Measurements from ENCODE around the gene HOTAIR.

The HOTAIR gene

GRCh38 chr12:54021432-54022013 is 46.8 kb upstream of the HOTAIR start:
- TF ChIP-seq, protein P1, sequence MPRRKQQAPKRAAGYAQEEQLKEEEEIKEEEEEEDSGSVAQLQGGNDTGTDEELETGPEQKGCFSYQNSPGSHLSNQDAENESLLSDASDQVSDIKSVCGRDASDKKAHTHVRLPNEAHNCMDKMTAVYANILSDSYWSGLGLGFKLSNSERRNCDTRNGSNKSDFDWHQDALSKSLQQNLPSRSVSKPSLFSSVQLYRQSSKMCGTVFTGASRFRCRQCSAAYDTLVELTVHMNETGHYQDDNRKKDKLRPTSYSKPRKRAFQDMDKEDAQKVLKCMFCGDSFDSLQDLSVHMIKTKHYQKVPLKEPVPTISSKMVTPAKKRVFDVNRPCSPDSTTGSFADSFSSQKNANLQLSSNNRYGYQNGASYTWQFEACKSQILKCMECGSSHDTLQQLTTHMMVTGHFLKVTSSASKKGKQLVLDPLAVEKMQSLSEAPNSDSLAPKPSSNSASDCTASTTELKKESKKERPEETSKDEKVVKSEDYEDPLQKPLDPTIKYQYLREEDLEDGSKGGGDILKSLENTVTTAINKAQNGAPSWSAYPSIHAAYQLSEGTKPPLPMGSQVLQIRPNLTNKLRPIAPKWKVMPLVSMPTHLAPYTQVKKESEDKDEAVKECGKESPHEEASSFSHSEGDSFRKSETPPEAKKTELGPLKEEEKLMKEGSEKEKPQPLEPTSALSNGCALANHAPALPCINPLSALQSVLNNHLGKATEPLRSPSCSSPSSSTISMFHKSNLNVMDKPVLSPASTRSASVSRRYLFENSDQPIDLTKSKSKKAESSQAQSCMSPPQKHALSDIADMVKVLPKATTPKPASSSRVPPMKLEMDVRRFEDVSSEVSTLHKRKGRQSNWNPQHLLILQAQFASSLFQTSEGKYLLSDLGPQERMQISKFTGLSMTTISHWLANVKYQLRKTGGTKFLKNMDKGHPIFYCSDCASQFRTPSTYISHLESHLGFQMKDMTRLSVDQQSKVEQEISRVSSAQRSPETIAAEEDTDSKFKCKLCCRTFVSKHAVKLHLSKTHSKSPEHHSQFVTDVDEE (CRISPR knock-in tag; IDR thresholded peaks at IDR 0.05), result no peak
- TF ChIP-seq PPARA (CRISPR knock-in tag; IDR thresholded peaks at IDR 0.05; ENCODE audit: borderline replicate concordance) (no peak), TOX (CRISPR knock-in tag; IDR thresholded peaks at IDR 0.05; ENCODE audit: borderline replicate concordance) (no peak), ZNF8 (CRISPR knock-in tag; IDR thresholded peaks at IDR 0.05) (no peak), ZNF70 (CRISPR knock-in tag; IDR thresholded peaks at IDR 0.05) (no peak), TCF4 (CRISPR knock-in tag; IDR thresholded peaks at IDR 0.05; ENCODE audit: borderline replicate concordance) (no peak), SNAI2 (CRISPR knock-in tag; IDR thresholded peaks at IDR 0.05) (no peak), ISL1 (CRISPR knock-in tag; IDR thresholded peaks at IDR 0.05) (no peak), OSR1 (CRISPR knock-in tag; IDR thresholded peaks at IDR 0.05) (no peak), ZNF565 (CRISPR knock-in tag; conservative IDR thresholded peaks at IDR 0.05; ENCODE audit: low read depth) (no peak), ZFP30 (CRISPR knock-in tag; IDR thresholded peaks at IDR 0.05) (no peak), BACH2 (CRISPR knock-in tag; IDR thresholded peaks at IDR 0.05; ENCODE audit: borderline replicate concordance) (no peak), CSDC2 (CRISPR knock-in tag; IDR thresholded peaks at IDR 0.05) (no peak), ARNTL (CRISPR knock-in tag; IDR thresholded peaks at IDR 0.05; ENCODE audit: borderline replicate concordance, low read depth) (no peak)
- TF ChIP-seq, protein P2, sequence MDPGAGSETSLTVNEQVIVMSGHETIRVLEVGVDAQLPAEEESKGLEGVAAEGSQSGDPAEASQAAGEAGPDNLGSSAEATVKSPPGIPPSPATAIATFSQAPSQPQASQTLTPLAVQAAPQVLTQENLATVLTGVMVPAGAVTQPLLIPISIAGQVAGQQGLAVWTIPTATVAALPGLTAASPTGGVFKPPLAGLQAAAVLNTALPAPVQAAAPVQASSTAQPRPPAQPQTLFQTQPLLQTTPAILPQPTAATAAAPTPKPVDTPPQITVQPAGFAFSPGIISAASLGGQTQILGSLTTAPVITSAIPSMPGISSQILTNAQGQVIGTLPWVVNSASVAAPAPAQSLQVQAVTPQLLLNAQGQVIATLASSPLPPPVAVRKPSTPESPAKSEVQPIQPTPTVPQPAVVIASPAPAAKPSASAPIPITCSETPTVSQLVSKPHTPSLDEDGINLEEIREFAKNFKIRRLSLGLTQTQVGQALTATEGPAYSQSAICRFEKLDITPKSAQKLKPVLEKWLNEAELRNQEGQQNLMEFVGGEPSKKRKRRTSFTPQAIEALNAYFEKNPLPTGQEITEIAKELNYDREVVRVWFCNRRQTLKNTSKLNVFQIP (CRISPR knock-in tag; IDR thresholded peaks at IDR 0.05; ENCODE audit: borderline replicate concordance, low read depth), result no peak
- TF ChIP-seq, protein P3, sequence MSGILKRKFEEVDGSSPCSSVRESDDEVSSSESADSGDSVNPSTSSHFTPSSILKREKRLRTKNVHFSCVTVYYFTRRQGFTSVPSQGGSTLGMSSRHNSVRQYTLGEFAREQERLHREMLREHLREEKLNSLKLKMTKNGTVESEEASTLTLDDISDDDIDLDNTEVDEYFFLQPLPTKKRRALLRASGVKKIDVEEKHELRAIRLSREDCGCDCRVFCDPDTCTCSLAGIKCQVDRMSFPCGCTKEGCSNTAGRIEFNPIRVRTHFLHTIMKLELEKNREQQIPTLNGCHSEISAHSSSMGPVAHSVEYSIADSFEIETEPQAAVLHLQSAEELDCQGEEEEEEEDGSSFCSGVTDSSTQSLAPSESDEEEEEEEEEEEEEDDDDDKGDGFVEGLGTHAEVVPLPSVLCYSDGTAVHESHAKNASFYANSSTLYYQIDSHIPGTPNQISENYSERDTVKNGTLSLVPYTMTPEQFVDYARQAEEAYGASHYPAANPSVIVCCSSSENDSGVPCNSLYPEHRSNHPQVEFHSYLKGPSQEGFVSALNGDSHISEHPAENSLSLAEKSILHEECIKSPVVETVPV (CRISPR knock-in tag; IDR thresholded peaks at IDR 0.05), result no peak
- ATAC-seq, result no peak

GRCh38 chr12:54020591-54021405 is 46.0 kb upstream of the HOTAIR start:
- TF ChIP-seq BACH2 (CRISPR knock-in tag; IDR thresholded peaks at IDR 0.05; ENCODE audit: borderline replicate concordance), result no peak
- no peak for TF ChIP-seq CSDC2 (CRISPR knock-in tag; IDR thresholded peaks at IDR 0.05)
- no peak for TF ChIP-seq ZNF70 (CRISPR knock-in tag; IDR thresholded peaks at IDR 0.05)
- no peak for TF ChIP-seq ZNF565 (CRISPR knock-in tag; conservative IDR thresholded peaks at IDR 0.05; ENCODE audit: low read depth)
- TF ChIP-seq, protein P4, sequence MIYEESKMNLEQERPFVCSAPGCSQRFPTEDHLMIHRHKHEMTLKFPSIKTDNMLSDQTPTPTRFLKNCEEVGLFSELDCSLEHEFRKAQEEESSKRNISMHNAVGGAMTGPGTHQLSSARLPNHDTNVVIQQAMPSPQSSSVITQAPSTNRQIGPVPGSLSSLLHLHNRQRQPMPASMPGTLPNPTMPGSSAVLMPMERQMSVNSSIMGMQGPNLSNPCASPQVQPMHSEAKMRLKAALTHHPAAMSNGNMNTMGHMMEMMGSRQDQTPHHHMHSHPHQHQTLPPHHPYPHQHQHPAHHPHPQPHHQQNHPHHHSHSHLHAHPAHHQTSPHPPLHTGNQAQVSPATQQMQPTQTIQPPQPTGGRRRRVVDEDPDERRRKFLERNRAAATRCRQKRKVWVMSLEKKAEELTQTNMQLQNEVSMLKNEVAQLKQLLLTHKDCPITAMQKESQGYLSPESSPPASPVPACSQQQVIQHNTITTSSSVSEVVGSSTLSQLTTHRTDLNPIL (CRISPR knock-in tag; IDR thresholded peaks at IDR 0.05; ENCODE audit: low read depth), result no peak
- TF ChIP-seq RARB (CRISPR knock-in tag; IDR thresholded peaks at IDR 0.05), result no peak
- TF ChIP-seq SNAI2 (CRISPR knock-in tag; IDR thresholded peaks at IDR 0.05), result no peak
- TF ChIP-seq, protein P3 (CRISPR knock-in tag; IDR thresholded peaks at IDR 0.05), result no peak
- no peak for TF ChIP-seq PATZ1 (CRISPR knock-in tag; IDR thresholded peaks at IDR 0.05; ENCODE audit: borderline replicate concordance)
- TF ChIP-seq ISL1 (CRISPR knock-in tag; IDR thresholded peaks at IDR 0.05), result no peak
- no peak for ATAC-seq
